GM19043 (cell line): ENCODE results near the gene IZUMO4.
A peak's percentile ranks its signal among the peaks of the same experiment; 100 is the strongest.
"Not testable (repeated sequence)": the region's sequence is repeated elsewhere in the genome, so short reads cannot be mapped to it uniquely, and the experiment has no call there.

Experiments used
- ATAC-seq: cut with Tn5 transposase; IDR thresholded peaks from one replicate; pipeline ENCODE4 v1.9.1; 2021; ENCODE audit warnings: low read depth; ENCODE audit not compliant: unreplicated experiment

IZUMO4 gene

GRCh38 chr19:2080336-2080988 lies 16.3 kb upstream of the IZUMO4 start:
- ATAC-seq, result no peak

- ATAC-seq, result no peak
Measured at GRCh38 chr19:2081873-2082810, 14.6 kb upstream of the IZUMO4 start.

GRCh38 chr19:2083174-2083854 lies 13.4 kb upstream of the IZUMO4 start:
- no peak for ATAC-seq

GRCh38 chr19:2084993-2085720 lies 11.6 kb upstream of the IZUMO4 start:
- ATAC-seq, result peak; percentile 29

GRCh38 chr19:2086695-2087620 lies 9.8 kb upstream of the IZUMO4 start:
- not testable (repeated sequence) for ATAC-seq

GRCh38 chr19:2087621-2088100 lies 9.1 kb upstream of the IZUMO4 start:
- no peak for ATAC-seq

GRCh38 chr19:2089001-2089711 lies 7.6 kb upstream of the IZUMO4 start:
- no peak for ATAC-seq

GRCh38 chr19:2089727-2090053 lies 7.0 kb upstream of the IZUMO4 start:
- ATAC-seq, result no peak

- not testable (repeated sequence) for ATAC-seq
Measured at GRCh38 chr19:2091926-2092525, 4.7 kb upstream of the IZUMO4 start.

- no peak for ATAC-seq
Measured at GRCh38 chr19:2096034-2096479, 658 bp upstream of the IZUMO4 start, which contains the start of gene MOB3A. TSS of gene MOB3A (minus strand) at chr19:2096326. CDS start at chr19:2078560, 17,766 bp downstream.

GRCh38 chr19:2097203-2097885 lies 629 bp downstream of the IZUMO4 start:
- no peak for ATAC-seq

- no peak for ATAC-seq
Measured at GRCh38 chr19:2097886-2098327, 1.2 kb downstream of the IZUMO4 start.

GRCh38 chr19:2099054-2099501 lies 2.4 kb downstream of the IZUMO4 start:
- no peak for ATAC-seq

GRCh38 chr19:2099937-2100718 lies 3.4 kb downstream of the IZUMO4 start:
- no peak for ATAC-seq

- ATAC-seq, result no peak
Measured at GRCh38 chr19:2100719-2101061, 4.0 kb downstream of the IZUMO4 start.

GRCh38 chr19:2101417-2102335 lies 5.0 kb downstream of the IZUMO4 start:
- ATAC-seq, result no peak
